Mesenchymal stem cell (in vitro differentiated cells and primary cell): ENCODE data around the gene GAMT.

ENCODE experiments used
- DNase-seq: peaks from one replicate; pipeline ENCODE4 v3.0.0-alpha.2; 2013
- H2AFZ ChIP-seq: one replicate; pipeline ENCODE4 v1.6.1; 2013; ENCODE audit warnings: low read depth, mild to moderate bottlenecking, control low read depth, inconsistent platforms, low read length, moderate library complexity
- H2AK5ac ChIP-seq: 2 replicates; pipeline ENCODE4 v1.6.1; 2013; ENCODE audit warnings: low read length, moderate library complexity, mild to moderate bottlenecking, inconsistent platforms; ENCODE audit not compliant: severe bottlenecking
- H2BK120ac ChIP-seq: one replicate; pipeline ENCODE4 v1.6.1; 2013; ENCODE audit warnings: low read depth, mild to moderate bottlenecking, inconsistent platforms, low read length, moderate library complexity
- H2BK12ac ChIP-seq, 2 experiments: one replicate each; pipeline ENCODE4 v1.6.1; 2013; ENCODE audit warnings: inconsistent platforms in 2 of 2, low read length in 2 of 2, mild to moderate bottlenecking in 2 of 2, moderate library complexity in 2 of 2, control low read depth in 1 of 2
- H2BK15ac ChIP-seq: one replicate; pipeline ENCODE4 v1.6.1; 2013; ENCODE audit warnings: mild to moderate bottlenecking, low read depth, inconsistent platforms; ENCODE audit not compliant: poor library complexity, severe bottlenecking
- H2BK5ac ChIP-seq: 2 replicates; pipeline ENCODE4 v1.6.1; 2013; ENCODE audit warnings: low read depth, mild to moderate bottlenecking, low read length, control low read depth, inconsistent platforms; ENCODE audit not compliant: poor library complexity, severe bottlenecking
- H3K14ac ChIP-seq, 2 experiments: one replicate each; pipeline ENCODE4 v1.6.1; 2013; ENCODE audit warnings: inconsistent platforms in 2 of 2, low read length in 2 of 2, control low read depth in 1 of 2, mild to moderate bottlenecking in 1 of 2, moderate library complexity in 1 of 2
- H3K18ac ChIP-seq, 2 experiments: one replicate each; pipeline ENCODE4 v1.6.1; 2013; ENCODE audit warnings: inconsistent platforms in 2 of 2, low read length in 2 of 2, control low read depth in 1 of 2, low read depth in 1 of 2, mild to moderate bottlenecking in 1 of 2
- H3K23ac ChIP-seq, 2 experiments: one replicate each; pipeline ENCODE4 v1.6.1; 2013; ENCODE audit warnings: inconsistent platforms in 2 of 2, low read length in 2 of 2, mild to moderate bottlenecking in 2 of 2, moderate library complexity in 2 of 2, control low read depth in 1 of 2
- H3K27ac ChIP-seq: 2 replicates; pipeline ENCODE4 v1.5.1; 2013; ENCODE audit warnings: mild to moderate bottlenecking, moderate library complexity, low read length, control low read depth, inconsistent platforms; ENCODE audit not compliant: poor library complexity, severe bottlenecking
- H3K27me3 ChIP-seq, 2 experiments: 2 replicates each; pipeline versions ENCODE4 v1.6.1 to v1.7.0; 2013; ENCODE audit warnings: low read length in 2 of 2, mild to moderate bottlenecking in 2 of 2, moderate library complexity in 2 of 2, control low read depth in 1 of 2, inconsistent platforms in 1 of 2; ENCODE audit not compliant: control insufficient read depth in 1 of 2, insufficient read depth in 1 of 2
- H3K36me3 ChIP-seq, 2 experiments: 2 replicates each; pipeline versions ENCODE4 v1.6.1 to v1.7.0; 2013; ENCODE audit warnings: low read length in 2 of 2, control low read depth in 1 of 2, inconsistent platforms in 1 of 2, low read depth in 1 of 2, mild to moderate bottlenecking in 1 of 2; ENCODE audit not compliant: insufficient read depth in 2 of 2, control insufficient read depth in 1 of 2
- H3K4ac ChIP-seq, 2 experiments: one replicate each; pipeline ENCODE4 v1.6.1; 2013; ENCODE audit warnings: inconsistent platforms in 2 of 2, low read length in 2 of 2, mild to moderate bottlenecking in 2 of 2, moderate library complexity in 2 of 2, control low read depth in 1 of 2, low read depth in 1 of 2
- H3K4me1 ChIP-seq: 2 replicates; pipeline ENCODE4 v1.6.1; 2013; ENCODE audit warnings: low read depth, low read length, control low read depth; ENCODE audit not compliant: control insufficient read depth, insufficient read depth
- H3K4me2 ChIP-seq: 2 replicates; pipeline ENCODE4 v1.6.1; 2013; ENCODE audit warnings: low read length, mild to moderate bottlenecking, inconsistent platforms; ENCODE audit not compliant: poor library complexity, severe bottlenecking
- H3K4me3 ChIP-seq, 2 experiments: 2 replicates each; pipeline versions ENCODE4 v1.5.1 to v1.7.0; 2013; ENCODE audit warnings: low read length in 2 of 2, mild to moderate bottlenecking in 2 of 2, control low read depth in 1 of 2, low read depth in 1 of 2; ENCODE audit not compliant: insufficient read depth in 1 of 2
- H3K79me1 ChIP-seq: replicated peaks from 2 replicates; pipeline ENCODE4 v1.6.1; 2013; ENCODE audit warnings: mild to moderate bottlenecking, control low read depth, low read length, inconsistent platforms; ENCODE audit not compliant: poor library complexity, severe bottlenecking
- H3K9ac ChIP-seq: 2 replicates; pipeline ENCODE4 v1.7.0; 2013; ENCODE audit warnings: mild to moderate bottlenecking, low read length, moderate library complexity
- H3K9me3 ChIP-seq: 2 replicates; pipeline ENCODE4 v1.7.0; 2013; ENCODE audit warnings: mild to moderate bottlenecking, low read length; ENCODE audit not compliant: control insufficient read depth
- H4K8ac ChIP-seq: one replicate; pipeline ENCODE4 v1.6.1; 2013; ENCODE audit warnings: inconsistent platforms, mild to moderate bottlenecking, low read length, moderate library complexity
- H4K91ac ChIP-seq: one replicate; pipeline ENCODE4 v1.6.1; 2013; ENCODE audit warnings: mild to moderate bottlenecking, low read length, inconsistent platforms
- WGBS: methylation state at CpG from one replicate; pipeline ENCODE4 v1.1.7; 2013; ENCODE audit warnings: mixed read lengths; 5-methylcytosine and 5-hydroxymethylcytosine counted together

Gene GAMT

GRCh38 chr19:1433119-1434039 is 32.0 kb upstream of the GAMT start:
- WGBS, result 95% methylated on average over 42 of the region's 47 CpGs
- Histone ChIP-seq H3K4ac (no peak overlapping the region), H3K9me3 (no peaks in the 10 kb centered on the region)

DNA sequence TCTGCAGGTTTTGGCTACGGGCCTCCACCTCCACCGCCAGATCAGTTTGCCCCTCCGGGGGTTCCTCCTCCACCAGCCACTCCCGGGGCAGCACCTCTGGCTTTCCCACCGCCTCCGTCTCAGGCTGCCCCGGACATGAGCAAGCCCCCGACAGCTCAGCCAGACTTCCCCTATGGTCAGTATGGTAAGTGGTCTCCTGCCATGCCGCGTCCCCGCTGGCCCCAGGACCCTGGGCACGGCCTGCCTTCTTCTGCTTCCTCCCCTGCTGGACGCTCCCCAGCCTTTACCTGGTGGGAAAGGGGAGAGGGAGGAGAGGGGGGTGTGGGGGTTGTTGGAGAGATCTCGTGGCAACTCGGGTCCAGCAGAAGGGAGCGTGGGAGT is 31.2 kb upstream of the GAMT start:
- H2AK5ac ChIP-seq, result no peak overlapping the region
- no peak overlapping the region for H3K14ac ChIP-seq
- H3K36me3 ChIP-seq, result peaks cover 72 to 74% of the 10 kb centered on the region in 2 experiments
- no peak overlapping the region for H2BK120ac ChIP-seq
- H3K4me1 ChIP-seq, result peaks cover 3% of the 10 kb centered on the region
- H2AFZ ChIP-seq, result no peak overlapping the region
- H2BK15ac ChIP-seq, result no peak overlapping the region
- H3K9me3 ChIP-seq, result no peaks in the 10 kb centered on the region
- no peak overlapping the region for H2BK12ac ChIP-seq
- H3K23ac ChIP-seq, result no peak overlapping the region
- H3K79me1 ChIP-seq, result peaks cover 63% of the 10 kb centered on the region
- H3K4me3 ChIP-seq, result no peak overlapping the region
- no peak for DNase-seq
- no peak overlapping the region for H3K27ac ChIP-seq
- no peak overlapping the region for H3K4me2 ChIP-seq
- H3K18ac ChIP-seq, result no peak overlapping the region
- H3K9ac ChIP-seq, result no peak overlapping the region
- no peaks in the 10 kb centered on the region for H3K27me3 ChIP-seq
- 97% methylated on average over 16 of the region's 16 CpGs for WGBS
- no peak overlapping the region for H2BK5ac ChIP-seq
- H3K4ac ChIP-seq, result no peak overlapping the region
- no peak overlapping the region for H4K91ac ChIP-seq
- H4K8ac ChIP-seq, result no peak overlapping the region

More at GRCh38 chr19:1433119-1434039, 32.0 kb upstream of the GAMT start:
- Histone ChIP-seq H3K14ac (no peak overlapping the region), H2BK15ac (no peak overlapping the region), H3K9ac (no peak overlapping the region), H3K36me3 (peaks cover 63 to 70% of the 10 kb centered on the region in 2 experiments), H3K27ac (no peak overlapping the region), H2AFZ (no peak overlapping the region), H3K18ac (no peak overlapping the region), H2AK5ac (no peak overlapping the region), H2BK12ac (no peak overlapping the region), H4K91ac (no peak overlapping the region), H3K23ac (no peak overlapping the region), H3K4me2 (no peak overlapping the region), H2BK5ac (no peak overlapping the region), H3K79me1 (peaks cover 55% of the 10 kb centered on the region), H3K27me3 (no peaks in the 10 kb centered on the region), H4K8ac (no peak overlapping the region), H3K4me1 (peaks cover 7% of the 10 kb centered on the region), H3K4me3 (no peak overlapping the region), H2BK120ac (no peak overlapping the region)
- no peak for DNase-seq

DNA sequence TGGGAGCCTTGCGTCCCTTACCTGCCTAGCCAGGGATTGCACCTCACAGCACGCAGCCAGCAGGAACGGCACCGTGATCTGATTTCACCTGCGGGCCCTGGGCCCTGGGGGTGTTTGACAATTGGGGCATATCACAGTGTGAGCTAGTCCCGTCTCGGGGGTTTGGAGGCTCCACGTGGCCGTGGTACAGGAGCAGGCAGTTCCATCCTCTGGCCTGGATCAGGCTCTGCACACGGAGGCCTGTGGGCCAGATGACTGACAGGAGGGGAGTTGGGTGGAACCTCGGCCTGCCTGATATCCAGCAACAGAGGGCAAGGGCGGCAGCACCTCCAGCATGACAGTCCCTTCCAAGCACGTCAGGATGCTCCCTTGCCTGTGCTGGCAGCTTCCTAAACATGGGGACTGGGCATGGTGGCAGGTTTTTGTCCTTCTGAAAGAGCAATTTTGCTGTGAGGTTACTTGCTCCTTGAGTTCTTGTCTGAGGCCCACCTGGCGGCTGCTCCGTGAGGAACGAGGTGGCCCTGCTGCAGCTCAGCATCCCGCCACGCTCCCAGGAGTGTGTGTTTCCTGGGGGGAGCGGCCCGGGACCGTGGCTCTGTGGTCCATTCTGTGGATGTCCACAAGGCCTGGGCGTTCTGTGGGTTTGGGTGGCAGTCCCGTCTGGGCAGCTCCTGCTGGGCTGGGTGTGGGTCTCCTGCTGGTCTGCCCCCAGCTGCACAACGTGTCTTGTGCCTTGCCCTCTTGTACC is 30.6 kb upstream of the GAMT start:
- H2BK5ac ChIP-seq, result no peak overlapping the region
- H3K4me2 ChIP-seq, result no peak overlapping the region
- H4K8ac ChIP-seq, result peak overlapping the region; percentile 28
- no peak overlapping the region for H3K14ac ChIP-seq
- WGBS, result 96% methylated on average over 24 of the region's 24 CpGs
- H3K23ac ChIP-seq, result no peak overlapping the region
- H3K18ac ChIP-seq, result no peak overlapping the region
- no peak overlapping the region for H2BK12ac ChIP-seq
- peak overlapping the region in 1 of 2 experiments; percentile 11 for H3K4me3 ChIP-seq
- no peak overlapping the region for H3K4ac ChIP-seq
- H3K79me1 ChIP-seq, result peaks cover 69% of the 10 kb centered on the region
- no peak overlapping the region for H3K27ac ChIP-seq
- H3K9ac ChIP-seq, result no peak overlapping the region
- no peaks in the 10 kb centered on the region for H3K27me3 ChIP-seq
- no peak overlapping the region for H2AK5ac ChIP-seq
- no peak overlapping the region for H2AFZ ChIP-seq
- no peak for DNase-seq
- H3K9me3 ChIP-seq, result no peaks in the 10 kb centered on the region
- peaks cover 3% of the 10 kb centered on the region for H3K4me1 ChIP-seq
- H4K91ac ChIP-seq, result peak overlapping the region; percentile 61
- peaks cover 78 to 80% of the 10 kb centered on the region in 2 experiments for H3K36me3 ChIP-seq
- no peak overlapping the region for H2BK15ac ChIP-seq
- no peak overlapping the region for H2BK120ac ChIP-seq

DNA sequence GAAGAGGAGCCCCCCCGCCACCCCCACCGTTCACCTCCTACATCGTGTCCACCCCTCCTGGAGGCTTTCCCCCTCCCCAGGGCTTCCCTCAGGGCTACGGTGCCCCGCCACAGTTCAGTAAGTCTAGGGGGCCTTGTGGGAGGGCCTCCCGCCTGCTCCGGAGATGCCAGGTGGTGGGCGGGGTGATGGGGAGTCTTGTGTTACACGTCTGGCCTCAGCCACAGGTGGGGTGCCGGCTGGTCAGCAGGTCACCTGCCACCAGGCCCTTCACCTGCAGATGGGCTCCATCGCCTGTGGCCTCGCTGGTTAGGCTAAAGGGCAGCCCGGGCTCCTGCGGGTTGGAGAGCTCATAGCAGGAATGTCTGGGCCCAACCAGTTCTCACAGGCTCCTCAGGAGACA is 28.9 kb upstream of the GAMT start:
- no peak overlapping the region for H2BK5ac ChIP-seq
- H3K27me3 ChIP-seq, result no peaks in the 10 kb centered on the region
- no peak overlapping the region for H2AFZ ChIP-seq
- H2BK12ac ChIP-seq, result peak overlapping the region in 1 of 2 experiments; percentile 31
- no peak overlapping the region for H3K23ac ChIP-seq
- H3K4ac ChIP-seq, result no peak overlapping the region
- H2AK5ac ChIP-seq, result no peak overlapping the region
- no peak overlapping the region for H3K14ac ChIP-seq
- H3K4me2 ChIP-seq, result no peak overlapping the region
- H3K9ac ChIP-seq, result no peak overlapping the region
- H3K27ac ChIP-seq, result no peak overlapping the region
- 97% methylated on average over 11 of the region's 14 CpGs for WGBS
- H3K9me3 ChIP-seq, result no peaks in the 10 kb centered on the region
- no peak overlapping the region for H2BK15ac ChIP-seq
- H4K8ac ChIP-seq, result no peak overlapping the region
- peaks cover 84 to 88% of the 10 kb centered on the region in 2 experiments for H3K36me3 ChIP-seq
- H3K4me1 ChIP-seq, result peaks cover 1% of the 10 kb centered on the region
- no peak overlapping the region for H3K18ac ChIP-seq
- peaks cover 72% of the 10 kb centered on the region for H3K79me1 ChIP-seq
- H2BK120ac ChIP-seq, result no peak overlapping the region
- DNase-seq, result no peak
- H4K91ac ChIP-seq, result no peak overlapping the region
- H3K4me3 ChIP-seq, result no peak overlapping the region
